Activated B cell treated with CpG ODN at 0.5 μM for 24 hours (primary cell): ENCODE data around the gene TBC1D16. TPM values are rescaled to one million over a fixed set of nuclear protein-coding genes. Genes with fewer than 3 reads are reported as not detected.

Source experiments
- ATAC-seq: fragments of 200-7000 bp; cut with Tn5 transposase; one replicate; pipeline ENCODE4 v1.10.0; 2021; ENCODE audit warnings: low read depth, mild to moderate bottlenecking, moderate library complexity
- CTCF ChIA-PET: fragments of 350-600 bp; sonication (Branson Sonifier 250); formaldehyde crosslinking; loops from one replicate; lab custom pipeline; 2021; ENCODE audit warnings: antibody characterized with exemption; lab: Charles Lee
- POLR2A ChIA-PET: fragments of 350-600 bp; sonication (Branson Sonifier 250); formaldehyde crosslinking; loops from one replicate; lab custom pipeline; 2021; ENCODE audit warnings: antibody characterized with exemption; lab: Charles Lee
- DNase-seq: peaks from one replicate; pipeline ENCODE4 v3.0.0; 2022
- H3K27ac Mint-ChIP-seq: one replicate; pipeline ENCODE4 v1.8.0; 2020; ENCODE audit warnings: mixed read lengths
- H3K27me3 Mint-ChIP-seq: one replicate; pipeline ENCODE4 v1.8.0; 2021; ENCODE audit warnings: mixed read lengths
- H3K36me3 Mint-ChIP-seq: one replicate; pipeline ENCODE4 v1.8.0; 2021; ENCODE audit warnings: low read depth, mixed read lengths
- H3K4me1 Mint-ChIP-seq: one replicate; pipeline ENCODE4 v1.8.0; 2021; ENCODE audit warnings: mixed read lengths
- H3K4me3 Mint-ChIP-seq: one replicate; pipeline ENCODE4 v1.8.0; 2020; ENCODE audit warnings: mild to moderate bottlenecking, mixed read lengths
- H3K9me3 Mint-ChIP-seq: one replicate; pipeline ENCODE4 v1.8.0; 2020; ENCODE audit warnings: mixed read lengths
- CTCF ChIP-seq: fragments of 200-600 bp; IDR thresholded peaks from one replicate; pipeline ENCODE4 v1.8.0; 2022; ENCODE audit warnings: antibody characterized with exemption, mild to moderate bottlenecking
- intact Hi-C: fragments of 100-400 bp; cut with micrococcal nuclease; formaldehyde crosslinking; loops from one replicate; pipeline ENCODE4 v1.15.1; 2024
- total RNA-seq: library from RNA; stranded (reverse); gene quantifications from 2 replicates; pipeline ENCODE4 v1.2.3, GENCODE V29; 2022

Gene TBC1D16
- total RNA-seq, 1 donor from 2014 or later, result 2.6 TPM

- Mint-ChIP-seq H3K27me3 (no peaks in the 10 kb centered on the region), H3K36me3 (no peaks in the 10 kb centered on the region), H3K27ac (no peak overlapping the region), H3K4me3 (no peak overlapping the region), H3K9me3 (no peaks in the 10 kb centered on the region), H3K4me1 (peaks cover 5% of the 10 kb centered on the region)
- intact Hi-C loops, result loop anchor here (10.0 kb wide), 1 partner anchor 251 kb away; no protein-coding TSS in a partner anchor
- no peak for DNase-seq
- no peak for TF ChIP-seq CTCF
- ChIA-PET POLR2A (no interaction called here), CTCF (interaction anchor here (0.5 to 1.1 kb wide), 2 partner anchors 150 to 258 kb away, joined by 3 to 4 read pairs; no protein-coding TSS in a partner anchor)
- no peak for ATAC-seq
These were observed 31.7 kb downstream of the TBC1D16 start for GRCh38 chr17:80003969-80004368.

GRCh38 chr17:80002690-80003490, 32.8 kb downstream of the TBC1D16 start:
- H3K27me3 Mint-ChIP-seq, result no peaks in the 10 kb centered on the region
- H3K4me1 Mint-ChIP-seq, result peaks cover 10% of the 10 kb centered on the region
- POLR2A ChIA-PET, result no interaction called here
- ATAC-seq, result no peak
- DNase-seq, result no peak
- CTCF ChIA-PET, result interaction anchor here (1.1 kb wide), 1 partner anchor 151 kb away, joined by 3 read pairs; no protein-coding TSS in a partner anchor
- no peak overlapping the region for H3K27ac Mint-ChIP-seq
- no peak for TF ChIP-seq CTCF
- no peaks in the 10 kb centered on the region for H3K36me3 Mint-ChIP-seq
- intact Hi-C loops, result loop anchor here (10.0 kb wide), 1 partner anchor 252 kb away; no protein-coding TSS in a partner anchor
- no peak overlapping the region for H3K4me3 Mint-ChIP-seq
- no peaks in the 10 kb centered on the region for H3K9me3 Mint-ChIP-seq

- DNase-seq (no peak), ATAC-seq (no peak)
- Mint-ChIP-seq H3K36me3 (no peaks in the 10 kb centered on the region), H3K27ac (no peak overlapping the region), H3K27me3 (no peaks in the 10 kb centered on the region), H3K9me3 (no peaks in the 10 kb centered on the region), H3K4me1 (peaks cover 17% of the 10 kb centered on the region), H3K4me3 (no peak overlapping the region)
- CTCF ChIA-PET, result no interaction called here
- intact Hi-C loops, result loop anchor here (10.0 kb wide), 1 partner anchor 253 kb away; no protein-coding TSS in a partner anchor
- TF ChIP-seq CTCF, result no peak
- POLR2A ChIA-PET, result no interaction called here
These were observed 33.5 kb downstream of the TBC1D16 start for GRCh38 chr17:80002070-80002641.

GRCh38 chr17:80000981-80001775, 34.5 kb downstream of the TBC1D16 start:
- no peak for DNase-seq
- no peaks in the 10 kb centered on the region for H3K9me3 Mint-ChIP-seq
- H3K27me3 Mint-ChIP-seq, result no peaks in the 10 kb centered on the region
- no peak overlapping the region for H3K4me3 Mint-ChIP-seq
- TF ChIP-seq CTCF, result no peak
- no peaks in the 10 kb centered on the region for H3K36me3 Mint-ChIP-seq
- ChIA-PET POLR2A (interaction anchor here (0.6 kb wide), 1 partner anchor 10 kb away, joined by 3 read pairs; no protein-coding TSS in a partner anchor), CTCF (no interaction called here)
- no peak for ATAC-seq
- H3K4me1 Mint-ChIP-seq, result peaks cover 26% of the 10 kb centered on the region
- no peak overlapping the region for H3K27ac Mint-ChIP-seq
- intact Hi-C loops, result loop anchor here (10.0 kb wide), 1 partner anchor 254 kb away; no protein-coding TSS in a partner anchor
